Measurements from ENCODE around the gene POLR2B.

POLR2B gene

DNA sequence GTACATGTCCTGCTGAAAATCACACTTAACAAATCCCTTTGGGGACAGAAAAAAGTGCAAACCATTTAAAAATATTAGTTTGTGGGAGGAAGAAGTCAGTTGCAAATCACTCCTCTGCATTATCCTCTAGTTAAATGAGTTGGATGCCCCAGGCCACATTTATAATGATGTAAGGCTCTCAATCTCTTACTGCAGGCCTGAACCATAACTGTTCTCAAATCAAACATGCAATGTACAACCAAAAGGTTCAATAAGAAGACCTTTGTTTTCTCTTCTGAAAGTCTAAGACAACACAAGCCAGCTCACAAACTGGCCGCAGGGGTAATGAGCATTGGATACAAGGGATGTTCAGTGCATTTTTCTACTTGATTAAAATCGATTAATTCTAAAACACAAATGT is 91.8 kb downstream of the POLR2B start:
- DNase-seq = no peak
- H3K4me1 ChIP-seq (ENCODE audit: control extremely low read depth in 1 of 4, control insufficient read depth in 4 of 4, insufficient read depth in 4 of 4, low read length in 3 of 4) = peaks cover 0 to 6% (median 0%) of the 10 kb centered on the region in 4 experiments
- H3K9me3 ChIP-seq (ENCODE audit: control extremely low read depth in 1 of 5, control insufficient read depth in 4 of 5, insufficient read depth in 2 of 5, low read depth in 1 of 5, low read length in 4 of 5) = no peaks in the 10 kb centered on the region
- no peaks in the 10 kb centered on the region for H3K27me3 ChIP-seq (replicated peaks in 2 of 5; ENCODE audit: control insufficient read depth in 4 of 5, insufficient read depth in 5 of 5, low read length in 4 of 5)
- POLR2A ChIA-PET = interaction anchor here (0.6 kb wide), 1 partner anchor 16 kb away, joined by 3 read pairs; no protein-coding TSS in a partner anchor
- peaks cover 0 to 15% (median 5%) of the 10 kb centered on the region in 4 experiments for H3K36me3 ChIP-seq (ENCODE audit: control insufficient read depth in 4 of 4, insufficient read depth in 4 of 4, low read length in 3 of 4)
- 100% methylated on average over 1 of the region's 2 CpGs for WGBS (ENCODE audit: insufficient coverage)
- H3K4me3 ChIP-seq (ENCODE audit: control insufficient read depth in 1 of 7, extremely low read depth in 1 of 7, insufficient read depth in 4 of 7, low read depth in 2 of 7, low read length in 6 of 7) = no peak overlapping the region
- no peak overlapping the region for H3K27ac ChIP-seq (ENCODE audit: insufficient read depth in 1 of 2, low read depth in 1 of 2, low read length in 2 of 2, poor library complexity in 1 of 2, severe bottlenecking in 2 of 2)
- CTCF ChIA-PET = interaction anchor here (4.2 kb wide), 1 partner anchor 11 kb away, joined by 15 read pairs; no protein-coding TSS in a partner anchor

DNA sequence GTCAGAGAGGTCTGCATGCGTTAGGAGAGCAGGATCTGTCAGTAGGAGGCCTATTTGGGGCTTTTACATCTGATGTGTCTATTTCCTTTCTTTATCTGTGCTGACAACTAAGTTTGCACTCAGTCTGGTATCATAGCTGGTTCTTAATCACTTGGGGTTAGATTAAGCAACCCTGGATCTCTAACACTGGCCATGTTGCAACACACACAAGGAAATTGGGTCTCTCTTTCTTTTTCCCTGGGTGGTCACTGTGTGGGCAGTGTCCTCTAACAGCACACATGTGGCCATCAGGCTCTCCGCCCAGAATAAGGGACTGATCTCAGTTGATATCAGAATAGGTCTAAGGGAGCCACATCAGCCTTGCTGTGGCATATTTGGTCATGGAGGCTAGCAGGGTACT is 92.6 kb downstream of the POLR2B start:
- CTCF ChIA-PET = interaction anchor here (4.2 kb wide), 1 partner anchor 10 kb away, joined by 15 read pairs; no protein-coding TSS in a partner anchor
- no peaks in the 10 kb centered on the region for H3K27me3 ChIP-seq (replicated peaks in 2 of 5; ENCODE audit: control insufficient read depth in 4 of 5, insufficient read depth in 5 of 5, low read length in 4 of 5)
- WGBS (ENCODE audit: insufficient coverage) = 90% methylated on average over 2 of the region's 2 CpGs
- peaks cover 0 to 13% (median 4%) of the 10 kb centered on the region in 4 experiments for H3K36me3 ChIP-seq (ENCODE audit: control insufficient read depth in 4 of 4, insufficient read depth in 4 of 4, low read length in 3 of 4)
- POLR2A ChIA-PET = no interaction called here
- H3K27ac ChIP-seq (ENCODE audit: insufficient read depth in 1 of 2, low read depth in 1 of 2, low read length in 2 of 2, poor library complexity in 1 of 2, severe bottlenecking in 2 of 2) = no peak overlapping the region
- no peak overlapping the region for H3K4me3 ChIP-seq (ENCODE audit: control insufficient read depth in 1 of 7, extremely low read depth in 1 of 7, insufficient read depth in 4 of 7, low read depth in 2 of 7, low read length in 6 of 7)
- peaks cover 0 to 6% (median 0%) of the 10 kb centered on the region in 4 experiments for H3K4me1 ChIP-seq (ENCODE audit: control extremely low read depth in 1 of 4, control insufficient read depth in 4 of 4, insufficient read depth in 4 of 4, low read length in 3 of 4)
- no peak for DNase-seq
- no peaks in the 10 kb centered on the region for H3K9me3 ChIP-seq (ENCODE audit: control extremely low read depth in 1 of 5, control insufficient read depth in 4 of 5, insufficient read depth in 2 of 5, low read depth in 1 of 5, low read length in 4 of 5)

DNA sequence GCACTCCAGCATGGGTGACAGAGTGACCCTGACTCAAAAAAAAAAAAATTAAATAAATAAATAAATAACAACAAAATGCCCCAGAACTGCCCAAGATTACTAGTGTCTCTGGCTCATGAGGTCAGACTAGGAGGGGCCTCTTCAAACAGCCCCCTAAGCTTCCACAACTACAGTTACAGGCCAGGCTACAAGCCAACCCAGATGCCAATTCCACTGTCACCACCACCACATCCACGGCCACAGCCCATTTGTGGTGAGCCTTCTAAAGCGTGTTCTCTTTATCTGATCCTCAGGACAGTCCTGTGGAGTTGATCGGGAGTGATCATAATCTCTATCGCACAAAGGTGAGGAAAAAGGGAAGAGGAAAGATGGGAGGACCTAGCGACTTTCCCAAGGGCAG is 94.9 kb downstream of the POLR2B start:
- peaks cover 0 to 6% (median 0%) of the 10 kb centered on the region in 4 experiments for H3K4me1 ChIP-seq (ENCODE audit: control extremely low read depth in 1 of 4, control insufficient read depth in 4 of 4, insufficient read depth in 4 of 4, low read length in 3 of 4)
- H3K36me3 ChIP-seq (ENCODE audit: control insufficient read depth in 4 of 4, insufficient read depth in 4 of 4, low read length in 3 of 4) = peaks cover 2 to 11% (median 4%) of the 10 kb centered on the region in 4 experiments
- H3K27me3 ChIP-seq (replicated peaks in 2 of 5; ENCODE audit: control insufficient read depth in 4 of 5, insufficient read depth in 5 of 5, low read length in 4 of 5) = no peaks in the 10 kb centered on the region
- 87% methylated on average over 4 of the region's 5 CpGs for WGBS (ENCODE audit: insufficient coverage)
- H3K4me3 ChIP-seq (ENCODE audit: control insufficient read depth in 1 of 7, extremely low read depth in 1 of 7, insufficient read depth in 4 of 7, low read depth in 2 of 7, low read length in 6 of 7) = no peak overlapping the region
- CTCF ChIA-PET = no interaction called here
- no peaks in the 10 kb centered on the region for H3K9me3 ChIP-seq (ENCODE audit: control extremely low read depth in 1 of 5, control insufficient read depth in 4 of 5, insufficient read depth in 2 of 5, low read depth in 1 of 5, low read length in 4 of 5)
- peak in 1 of 3 donors; percentile 47 for DNase-seq
- H3K27ac ChIP-seq (ENCODE audit: insufficient read depth in 1 of 2, low read depth in 1 of 2, low read length in 2 of 2, poor library complexity in 1 of 2, severe bottlenecking in 2 of 2) = no peak overlapping the region
- POLR2A ChIA-PET = no interaction called here

DNA sequence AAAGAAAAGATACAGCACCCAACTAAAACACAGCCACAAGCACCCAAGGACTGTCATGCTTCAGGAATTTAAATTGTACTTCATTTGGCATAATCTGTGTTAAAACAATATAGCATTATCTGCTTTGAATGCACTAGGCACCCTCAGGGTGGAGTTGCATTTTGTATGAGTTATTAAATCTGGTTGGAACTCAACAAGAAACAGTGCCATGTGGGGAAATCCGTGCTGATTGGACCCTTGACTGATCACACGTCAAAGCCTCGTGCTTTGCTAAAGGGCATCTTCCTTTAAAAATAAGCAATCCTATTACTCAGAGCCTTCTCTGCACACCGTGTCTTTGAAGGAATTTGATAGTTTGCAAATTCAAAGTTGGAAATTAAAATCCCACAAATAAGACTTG is 96.0 kb downstream of the POLR2B start:
- no peaks in the 10 kb centered on the region for H3K27me3 ChIP-seq (replicated peaks in 2 of 5; ENCODE audit: control insufficient read depth in 4 of 5, insufficient read depth in 5 of 5, low read length in 4 of 5)
- H3K4me3 ChIP-seq (ENCODE audit: control insufficient read depth in 1 of 7, extremely low read depth in 1 of 7, insufficient read depth in 4 of 7, low read depth in 2 of 7, low read length in 6 of 7) = no peak overlapping the region
- DNase-seq = no peak
- WGBS (ENCODE audit: insufficient coverage) = 61% methylated on average over 3 of the region's 4 CpGs
- ChIA-PET POLR2A (no interaction called here), CTCF (no interaction called here)
- peaks cover 2 to 6% (median 5%) of the 10 kb centered on the region in 4 experiments for H3K36me3 ChIP-seq (ENCODE audit: control insufficient read depth in 4 of 4, insufficient read depth in 4 of 4, low read length in 3 of 4)
- H3K9me3 ChIP-seq (ENCODE audit: control extremely low read depth in 1 of 5, control insufficient read depth in 4 of 5, insufficient read depth in 2 of 5, low read depth in 1 of 5, low read length in 4 of 5) = no peaks in the 10 kb centered on the region
- H3K27ac ChIP-seq (ENCODE audit: insufficient read depth in 1 of 2, low read depth in 1 of 2, low read length in 2 of 2, poor library complexity in 1 of 2, severe bottlenecking in 2 of 2) = no peak overlapping the region
- peaks cover 0 to 8% (median 3%) of the 10 kb centered on the region in 4 experiments for H3K4me1 ChIP-seq (ENCODE audit: control extremely low read depth in 1 of 4, control insufficient read depth in 4 of 4, insufficient read depth in 4 of 4, low read length in 3 of 4)

DNA sequence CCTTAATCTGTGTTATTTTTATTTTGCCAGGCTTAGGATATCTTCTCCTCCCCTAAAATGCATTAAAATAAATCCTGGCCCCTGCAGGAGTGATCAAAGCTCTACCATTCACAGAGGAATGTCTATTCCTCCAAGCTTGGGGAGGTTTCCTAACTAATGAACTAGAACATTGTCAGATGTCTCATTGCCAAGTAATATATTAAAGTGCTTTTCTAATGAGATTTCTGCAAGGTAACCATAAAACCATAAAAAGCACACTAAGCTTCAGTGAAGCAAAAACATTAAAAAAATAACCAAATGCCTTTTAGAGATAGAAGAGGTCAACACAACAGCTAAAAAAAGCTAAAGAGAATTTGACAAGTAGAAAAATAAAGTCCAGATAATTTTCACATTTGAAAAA is 96.7 kb downstream of the POLR2B start:
- POLR2A ChIA-PET = no interaction called here

DNA sequence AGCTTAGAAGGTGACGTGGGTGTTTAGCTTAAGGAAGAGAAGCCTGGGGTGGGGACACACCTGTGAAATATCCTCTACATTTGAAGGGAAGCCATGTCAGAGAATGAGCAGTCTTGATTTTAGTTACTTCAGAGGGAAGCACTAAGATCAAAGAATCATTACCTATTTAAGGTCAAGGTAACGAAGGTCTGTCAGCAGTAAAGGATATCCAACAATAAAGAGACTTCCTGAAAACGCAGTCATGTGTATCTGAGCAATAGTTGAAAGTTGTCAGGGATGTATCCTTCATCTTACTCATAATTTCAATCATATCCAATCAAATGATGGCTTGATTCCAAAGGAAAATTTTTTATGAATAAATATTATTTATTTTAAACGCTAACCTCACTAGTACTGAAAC is 98.0 kb downstream of the POLR2B start:
- no peak for DNase-seq
- peaks cover 4 to 21% (median 9%) of the 10 kb centered on the region in 4 experiments for H3K4me1 ChIP-seq (ENCODE audit: control extremely low read depth in 1 of 4, control insufficient read depth in 4 of 4, insufficient read depth in 4 of 4, low read length in 3 of 4)
- H3K27ac ChIP-seq (ENCODE audit: insufficient read depth in 1 of 2, low read depth in 1 of 2, low read length in 2 of 2, poor library complexity in 1 of 2, severe bottlenecking in 2 of 2) = no peak overlapping the region
- 29% methylated on average over 1 of the region's 4 CpGs for WGBS (ENCODE audit: insufficient coverage)
- POLR2A ChIA-PET = no interaction called here
- H3K36me3 ChIP-seq (ENCODE audit: control insufficient read depth in 4 of 4, insufficient read depth in 4 of 4, low read length in 3 of 4) = peaks cover 2 to 10% (median 7%) of the 10 kb centered on the region in 4 experiments
- CTCF ChIA-PET = interaction anchor here (1.2 kb wide), 1 partner anchor 17 kb away, joined by 3 read pairs; no protein-coding TSS in a partner anchor
- H3K27me3 ChIP-seq (replicated peaks in 2 of 5; ENCODE audit: control insufficient read depth in 4 of 5, insufficient read depth in 5 of 5, low read length in 4 of 5) = no peaks in the 10 kb centered on the region
- H3K9me3 ChIP-seq (ENCODE audit: control extremely low read depth in 1 of 5, control insufficient read depth in 4 of 5, insufficient read depth in 2 of 5, low read depth in 1 of 5, low read length in 4 of 5) = no peaks in the 10 kb centered on the region
- no peak overlapping the region for H3K4me3 ChIP-seq (ENCODE audit: control insufficient read depth in 1 of 7, extremely low read depth in 1 of 7, insufficient read depth in 4 of 7, low read depth in 2 of 7, low read length in 6 of 7)

More for the DNA sequence above, 96.7 kb downstream of the POLR2B start:
- H3K27me3 ChIP-seq (replicated peaks in 2 of 5; ENCODE audit: control insufficient read depth in 4 of 5, insufficient read depth in 5 of 5, low read length in 4 of 5) = no peaks in the 10 kb centered on the region
- H3K4me1 ChIP-seq (ENCODE audit: control extremely low read depth in 1 of 4, control insufficient read depth in 4 of 4, insufficient read depth in 4 of 4, low read length in 3 of 4) = peaks cover 0 to 10% (median 4%) of the 10 kb centered on the region in 4 experiments
- no peak overlapping the region for H3K27ac ChIP-seq (ENCODE audit: insufficient read depth in 1 of 2, low read depth in 1 of 2, low read length in 2 of 2, poor library complexity in 1 of 2, severe bottlenecking in 2 of 2)
- DNase-seq = no peak
- CTCF ChIA-PET = interaction anchor here (1.2 kb wide), 1 partner anchor 18 kb away, joined by 3 read pairs; no protein-coding TSS in a partner anchor
- H3K36me3 ChIP-seq (ENCODE audit: control insufficient read depth in 4 of 4, insufficient read depth in 4 of 4, low read length in 3 of 4) = peaks cover 2 to 6% (median 5%) of the 10 kb centered on the region in 4 experiments
- H3K4me3 ChIP-seq (ENCODE audit: control insufficient read depth in 1 of 7, extremely low read depth in 1 of 7, insufficient read depth in 4 of 7, low read depth in 2 of 7, low read length in 6 of 7) = no peak overlapping the region
- H3K9me3 ChIP-seq (ENCODE audit: control extremely low read depth in 1 of 5, control insufficient read depth in 4 of 5, insufficient read depth in 2 of 5, low read depth in 1 of 5, low read length in 4 of 5) = no peaks in the 10 kb centered on the region

DNA sequence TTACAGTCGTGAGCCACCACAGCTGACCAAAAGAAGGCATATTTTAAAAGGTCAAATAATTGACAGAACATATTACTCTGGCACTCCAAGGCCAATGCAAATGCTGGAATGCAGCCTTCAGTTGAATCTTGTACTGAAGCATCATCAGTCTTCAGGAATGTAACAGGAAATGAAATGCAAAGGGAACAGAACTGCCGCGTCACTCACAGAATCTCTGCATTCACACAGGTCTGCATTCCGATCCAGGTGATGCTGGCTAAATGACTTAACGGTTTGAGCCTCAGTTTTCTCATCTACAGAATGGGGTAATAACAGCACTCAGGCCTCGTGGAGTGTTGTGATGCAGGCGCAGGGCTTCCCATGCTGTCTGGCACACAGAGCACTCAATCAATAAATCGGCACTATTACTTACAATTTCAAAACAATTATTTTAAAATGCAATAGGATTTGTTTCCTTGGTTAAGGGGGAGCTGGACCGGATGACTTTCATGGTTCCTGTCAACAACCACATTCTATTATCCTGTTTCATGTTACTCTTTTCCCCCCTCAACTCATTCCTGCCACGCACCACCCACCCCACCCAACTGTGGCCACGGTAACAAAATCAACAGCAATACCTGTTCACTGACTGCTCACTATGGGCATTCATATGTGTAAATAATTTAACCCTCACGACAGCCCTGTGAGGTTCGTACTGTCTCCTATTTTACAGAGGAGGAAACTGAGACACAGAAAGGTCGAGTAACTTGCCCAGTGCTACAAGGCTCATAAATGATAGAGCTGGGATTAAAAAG is 99.1 kb downstream of the POLR2B start:
- no peaks in the 10 kb centered on the region for H3K27me3 ChIP-seq (replicated peaks in 2 of 5; ENCODE audit: control insufficient read depth in 4 of 5, insufficient read depth in 5 of 5, low read length in 4 of 5)
- peaks cover 4 to 10% (median 7%) of the 10 kb centered on the region in 4 experiments for H3K36me3 ChIP-seq (ENCODE audit: control insufficient read depth in 4 of 4, insufficient read depth in 4 of 4, low read length in 3 of 4)
- H3K4me3 ChIP-seq (ENCODE audit: control insufficient read depth in 1 of 7, extremely low read depth in 1 of 7, insufficient read depth in 4 of 7, low read depth in 2 of 7, low read length in 6 of 7) = no peak overlapping the region
- no peak overlapping the region for H3K27ac ChIP-seq (ENCODE audit: insufficient read depth in 1 of 2, low read depth in 1 of 2, low read length in 2 of 2, poor library complexity in 1 of 2, severe bottlenecking in 2 of 2)
- WGBS (ENCODE audit: insufficient coverage) = 94% methylated on average over 9 of the region's 14 CpGs
- DNase-seq = no peak
- ChIA-PET CTCF (no interaction called here), POLR2A (no interaction called here)
- H3K4me1 ChIP-seq (ENCODE audit: control extremely low read depth in 1 of 4, control insufficient read depth in 4 of 4, insufficient read depth in 4 of 4, low read length in 3 of 4) = peaks cover 4 to 22% (median 11%) of the 10 kb centered on the region in 4 experiments
- H3K9me3 ChIP-seq (ENCODE audit: control extremely low read depth in 1 of 5, control insufficient read depth in 4 of 5, insufficient read depth in 2 of 5, low read depth in 1 of 5, low read length in 4 of 5) = no peaks in the 10 kb centered on the region
